GM12878 (cell line): ENCODE results near the gene AKAP7. TPM values are rescaled to one million over a fixed set of nuclear protein-coding genes. Genes with fewer than 3 reads are reported as not detected.

ENCODE experiments used
- ATAC-seq: fragments of 200-7000 bp; cut with Tn5 transposase; 3 replicates; pipeline ENCODE4 v1.9.1; 2020; ENCODE audit warnings: mild to moderate bottlenecking, moderate library complexity
- BruUV-seq: library from RNA; stranded (reverse); fragments of 400-500 nt; replicated peaks from 2 replicates; lab custom pipeline; 2021; lab: Mats Ljungman, UMichigan
- CTCF ChIA-PET: fragments of 300-600 bp; sonication (Branson Sonifier 250); formaldehyde crosslinking; extraction: SDS; loops from one replicate; lab custom pipeline; 2021; ENCODE audit warnings: inconsistent platforms; lab: Yijun Ruan, JAX
- POLR2A ChIA-PET: fragments of 350-600 bp; formaldehyde crosslinking; extraction: SDS; loops from one replicate; lab custom pipeline; 2021; ENCODE audit warnings: inconsistent platforms; lab: Charles Lee
- RAD21 ChIA-PET: fragments of 300-600 bp; sonication (Branson Sonifier 250); formaldehyde crosslinking; loops from one replicate; lab custom pipeline; 2023; ENCODE audit warnings: antibody characterized with exemption; ENCODE audit not compliant: unreplicated experiment; lab: Charles Lee
- SMC1A ChIA-PET: fragments of 300-600 bp; sonication (Branson Sonifier 250); formaldehyde crosslinking; loops from one replicate; lab custom pipeline; 2023; ENCODE audit not compliant: unreplicated experiment, uncharacterized antibody; lab: Charles Lee
- DNase-seq: peaks from one replicate; pipeline ENCODE4 v3.0.0-alpha.2; 2011; ENCODE audit warnings: low read depth, low spot score
- FAIRE-seq: peaks from 3 replicates; lab custom pipeline; 2011; peaks lifted over from hg19 to GRCh38; lab: Jason Lieb, UNC
- H2AFZ ChIP-seq: 2 replicates; pipeline ENCODE4 v1.6.0; 2011; ENCODE audit warnings: low read depth, low read length, control low read depth; ENCODE audit not compliant: control insufficient read depth
- H3K27ac ChIP-seq: 2 replicates; pipeline ENCODE4 v1.5.1; 2011; ENCODE audit warnings: control low read depth; ENCODE audit not compliant: control insufficient read depth, insufficient read depth
- H3K27me3 ChIP-seq, 2 experiments: replicated peaks in 1 of 2; 2 replicates each; pipeline versions ENCODE4 v1.6.0 to v1.6.1; 2011; ENCODE audit warnings: low read length in 1 of 2; ENCODE audit not compliant: control insufficient read depth in 2 of 2, insufficient read depth in 2 of 2
- H3K36me3 ChIP-seq, 2 experiments: 2 replicates each; pipeline ENCODE4 v1.5.1; 2011; ENCODE audit warnings: low read length in 1 of 2; ENCODE audit not compliant: control insufficient read depth in 2 of 2, insufficient read depth in 2 of 2
- H3K4me1 ChIP-seq: 2 replicates; pipeline ENCODE4 v1.6.1; 2011; ENCODE audit warnings: mild to moderate bottlenecking, low read length, moderate library complexity, mixed read lengths; ENCODE audit not compliant: control insufficient read depth, insufficient read depth
- H3K4me2 ChIP-seq: 2 replicates; pipeline ENCODE4 v1.6.0; 2011; ENCODE audit warnings: control low read depth; ENCODE audit not compliant: control insufficient read depth, insufficient read depth
- H3K4me3 ChIP-seq: fragments of 200-600 bp; sonication (generic); 2 replicates; pipeline ENCODE4 v1.5.1; 2016
- H3K79me2 ChIP-seq: 2 replicates; pipeline ENCODE4 v1.6.0; 2011; ENCODE audit warnings: low read length; ENCODE audit not compliant: control insufficient read depth, insufficient read depth
- H3K9ac ChIP-seq: 2 replicates; pipeline ENCODE4 v1.8.0; 2011; ENCODE audit warnings: low read length, control low read depth, mixed read lengths; ENCODE audit not compliant: control insufficient read depth, insufficient read depth
- H3K9me3 ChIP-seq: replicated peaks from 3 replicates; pipeline ENCODE4 v1.5.1; 2011; ENCODE audit warnings: mild to moderate bottlenecking, low read length; ENCODE audit not compliant: control insufficient read depth, insufficient read depth
- H4K20me1 ChIP-seq: 2 replicates; pipeline ENCODE4 v1.6.0; 2011; ENCODE audit not compliant: control insufficient read depth, insufficient read depth
- CREM ChIP-seq: IDR thresholded peaks from 2 replicates; pipeline ENCODE4 v1.6.1; 2014; ENCODE audit warnings: antibody characterized with exemption, low read depth
- EED ChIP-seq: sonication (generic); IDR thresholded peaks from 2 replicates; pipeline ENCODE4 v1.6.1; 2016; ENCODE audit warnings: antibody characterized with exemption, low read depth
- KAT2A ChIP-seq: conservative IDR thresholded peaks from 2 replicates; pipeline ENCODE4 v1.6.1; 2011; ENCODE audit warnings: low read depth, low read length; ENCODE audit not compliant: control insufficient read depth
- MYB ChIP-seq: fragments of 150-350 bp; IDR thresholded peaks from 2 replicates; pipeline ENCODE4 v1.6.1; 2014; ENCODE audit warnings: mild to moderate bottlenecking, low read depth, low read length, borderline replicate concordance
- POLR2A ChIP-seq: IDR thresholded peaks from 2 replicates; pipeline ENCODE4 v1.6.1; 2011; ENCODE audit warnings: low read depth, mild to moderate bottlenecking, low read length
- RFX5 ChIP-seq: IDR thresholded peaks from 2 replicates; pipeline ENCODE4 v1.6.1; 2011; ENCODE audit warnings: low read depth, low read length, improper control_type of control experiment
- SIX5 ChIP-seq: IDR thresholded peaks from 2 replicates; pipeline ENCODE4 v1.6.1; 2011; ENCODE audit warnings: mild to moderate bottlenecking, low read depth, low read length, moderate library complexity; ENCODE audit not compliant: severe bottlenecking
- SPI1 ChIP-seq: IDR thresholded peaks from 2 replicates; pipeline ENCODE4 v1.6.1; 2011; ENCODE audit warnings: low read depth, mild to moderate bottlenecking, low read length, moderate library complexity, borderline replicate concordance; ENCODE audit not compliant: insufficient read depth
- SREBF2 ChIP-seq: IDR thresholded peaks from 2 replicates; pipeline ENCODE4 v1.6.1; 2012; ENCODE audit warnings: mild to moderate bottlenecking, low read length
- SUZ12 ChIP-seq: fragments of 200-600 bp; sonication (generic); IDR thresholded peaks from one replicate; pipeline ENCODE4 v1.6.1; 2018; ENCODE audit warnings: antibody characterized with exemption, mild to moderate bottlenecking; ENCODE audit not compliant: unreplicated experiment
- TCF3 ChIP-seq: IDR thresholded peaks from 2 replicates; pipeline ENCODE4 v1.6.1; 2012; ENCODE audit warnings: low read depth, mild to moderate bottlenecking, low read length, borderline replicate concordance; ENCODE audit not compliant: insufficient read depth
- WRNIP1 ChIP-seq: IDR thresholded peaks from 2 replicates; pipeline ENCODE4 v1.6.1; 2011; ENCODE audit warnings: low read depth, low read length, improper control_type of control experiment, borderline replicate concordance
- whole genome bisulfite sequencing: methylation state at CpG from one replicate; pipeline ENCODE4 v1.1.6; 2016; ENCODE audit warnings: low lambda C conversion rate; ENCODE audit not compliant: insufficient replicate concordance, insufficient coverage; ENCODE audit errors: missing lambda C conversion rate; 5-methylcytosine and 5-hydroxymethylcytosine counted together
- in situ Hi-C: fragments of 300-500 bp; cut with MboI; formaldehyde crosslinking; loops from 9 replicates; pipeline ENCODE4 v1.14.3; 2018; ENCODE audit warnings: mixed read lengths
- intact Hi-C: fragments of 100-400 bp; cut with micrococcal nuclease; formaldehyde crosslinking; loops from one replicate; pipeline ENCODE4 v1.14.2; 2022; ENCODE audit not compliant: unreplicated experiment
- polyA plus RNA-seq, 11 experiments: library from polyadenylated mRNA; depleted of rRNA in 4 of 11; unstranded in 6 of 11; stranded (reverse) in 5 of 11; fragments of >200 nt; fragmentation: Nextera tagmentation in 4 of 11; fragmentation: Illumina TruSeq in 1 of 11; extraction: Ambion mirVana in 4 of 11; extraction: Trizol in 1 of 11; gene quantifications; 1 replicate in 1 of 11; 2 replicates in 10 of 11; pipeline versions ENCODE4 v1.2.1 to v1.2.3, GENCODE V29; 2011 to 2016; ENCODE audit warnings: inconsistent platforms in 2 of 11, missing spikeins in 2 of 11, low read depth in 1 of 11
- total RNA-seq, 4 experiments: library from RNA; depleted of rRNA in 3 of 4; stranded (reverse); fragments of >200 nt in 3 of 4; fragmentation: Illumina TruSeq in 1 of 4; extraction: Trizol in 1 of 4; gene quantifications; 2 replicates each; pipeline versions ENCODE4 v1.2.1 to v1.2.3, GENCODE V29; 2013 to 2021
- TF ChIP-seq, protein P1 (sequence below): fragments of 150-350 bp; IDR thresholded peaks from 2 replicates; pipeline ENCODE4 v1.6.1; 2014; ENCODE audit warnings: mild to moderate bottlenecking, low read depth, low read length
- TF ChIP-seq, protein P2 (sequence below): fragments of 450-650 bp; IDR thresholded peaks from 2 replicates; pipeline ENCODE4 v1.6.1; 2017; ENCODE audit warnings: borderline replicate concordance
- TF ChIP-seq, protein P3 (sequence below): fragments of 450-650 bp; conservative IDR thresholded peaks from 2 replicates; pipeline ENCODE4 v1.6.1; 2017; ENCODE audit warnings: mild to moderate bottlenecking, moderate library complexity
- TF ChIP-seq, protein P4 (sequence below): IDR thresholded peaks from 2 replicates; pipeline ENCODE4 v1.6.1; 2012; ENCODE audit warnings: low read depth, low read length, improper control_type of control experiment

The AKAP7 gene
- total and polyA plus RNA-seq, 10 of the 15 experiments (the other 5 are each of a cell fraction or from before 2014, with no cell fraction given): 0.06 to 0.58 (median 0.28) TPM; not detected in 1

DNA sequence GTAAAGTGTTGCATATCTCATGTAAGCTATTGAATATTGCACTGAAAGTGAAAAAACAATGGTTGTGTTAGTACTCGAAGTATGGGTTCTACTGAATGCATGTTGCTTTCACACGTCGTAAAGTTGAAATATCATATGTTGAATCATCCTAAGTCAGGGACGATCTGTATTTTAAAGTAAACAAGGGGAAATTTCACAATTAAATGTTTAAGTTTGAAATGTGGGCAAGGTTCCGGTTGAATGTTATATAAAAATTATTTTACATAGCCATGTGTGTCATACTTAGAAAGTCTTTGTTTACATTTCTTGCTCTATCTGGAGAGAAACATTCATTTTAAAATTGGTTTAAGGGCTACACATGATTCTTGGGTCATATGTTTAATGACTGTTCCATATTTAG, 76.8 kb downstream of the AKAP7 start:
- H3K27me3 ChIP-seq: no peaks in the 10 kb centered on the region; a peak in 1 of 4 replicates
- POLR2A ChIA-PET: no interaction called here
- RAD21 ChIA-PET: no interaction called here
- DNase-seq (no peak), ATAC-seq (no peak), FAIRE-seq (no peak)
- BruUV-seq: no TSS peak
- WGBS: 69% methylated on average over 5 of the region's 5 CpGs
- H4K20me1 ChIP-seq: no peaks in the 10 kb centered on the region
- no peak overlapping the region for H3K4me3 ChIP-seq
- no peak overlapping the region for H3K27ac ChIP-seq
- H3K36me3 ChIP-seq: no peaks in the 10 kb centered on the region
- no peak overlapping the region for H2AFZ ChIP-seq
- CTCF ChIA-PET: interaction anchor here (0.6 kb wide), 1 partner anchor 89 kb away, joined by 3 read pairs; no protein-coding TSS in a partner anchor
- intact Hi-C loops: no loop called here
- TF ChIP-seq, protein P1, sequence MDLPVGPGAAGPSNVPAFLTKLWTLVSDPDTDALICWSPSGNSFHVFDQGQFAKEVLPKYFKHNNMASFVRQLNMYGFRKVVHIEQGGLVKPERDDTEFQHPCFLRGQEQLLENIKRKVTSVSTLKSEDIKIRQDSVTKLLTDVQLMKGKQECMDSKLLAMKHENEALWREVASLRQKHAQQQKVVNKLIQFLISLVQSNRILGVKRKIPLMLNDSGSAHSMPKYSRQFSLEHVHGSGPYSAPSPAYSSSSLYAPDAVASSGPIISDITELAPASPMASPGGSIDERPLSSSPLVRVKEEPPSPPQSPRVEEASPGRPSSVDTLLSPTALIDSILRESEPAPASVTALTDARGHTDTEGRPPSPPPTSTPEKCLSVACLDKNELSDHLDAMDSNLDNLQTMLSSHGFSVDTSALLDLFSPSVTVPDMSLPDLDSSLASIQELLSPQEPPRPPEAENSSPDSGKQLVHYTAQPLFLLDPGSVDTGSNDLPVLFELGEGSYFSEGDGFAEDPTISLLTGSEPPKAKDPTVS: no peak
- TF ChIP-seq, protein P2, sequence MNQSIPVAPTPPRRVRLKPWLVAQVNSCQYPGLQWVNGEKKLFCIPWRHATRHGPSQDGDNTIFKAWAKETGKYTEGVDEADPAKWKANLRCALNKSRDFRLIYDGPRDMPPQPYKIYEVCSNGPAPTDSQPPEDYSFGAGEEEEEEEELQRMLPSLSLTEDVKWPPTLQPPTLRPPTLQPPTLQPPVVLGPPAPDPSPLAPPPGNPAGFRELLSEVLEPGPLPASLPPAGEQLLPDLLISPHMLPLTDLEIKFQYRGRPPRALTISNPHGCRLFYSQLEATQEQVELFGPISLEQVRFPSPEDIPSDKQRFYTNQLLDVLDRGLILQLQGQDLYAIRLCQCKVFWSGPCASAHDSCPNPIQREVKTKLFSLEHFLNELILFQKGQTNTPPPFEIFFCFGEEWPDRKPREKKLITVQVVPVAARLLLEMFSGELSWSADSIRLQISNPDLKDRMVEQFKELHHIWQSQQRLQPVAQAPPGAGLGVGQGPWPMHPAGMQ: no peak
- no peak for TF ChIP-seq POLR2A
- no peak for TF ChIP-seq WRNIP1
- TF ChIP-seq RFX5: no peak
- TF ChIP-seq CREM: no peak
- no peak for TF ChIP-seq SREBF2
- TF ChIP-seq EED: no peak
- TF ChIP-seq TCF3: no peak
- TF ChIP-seq, protein P3, sequence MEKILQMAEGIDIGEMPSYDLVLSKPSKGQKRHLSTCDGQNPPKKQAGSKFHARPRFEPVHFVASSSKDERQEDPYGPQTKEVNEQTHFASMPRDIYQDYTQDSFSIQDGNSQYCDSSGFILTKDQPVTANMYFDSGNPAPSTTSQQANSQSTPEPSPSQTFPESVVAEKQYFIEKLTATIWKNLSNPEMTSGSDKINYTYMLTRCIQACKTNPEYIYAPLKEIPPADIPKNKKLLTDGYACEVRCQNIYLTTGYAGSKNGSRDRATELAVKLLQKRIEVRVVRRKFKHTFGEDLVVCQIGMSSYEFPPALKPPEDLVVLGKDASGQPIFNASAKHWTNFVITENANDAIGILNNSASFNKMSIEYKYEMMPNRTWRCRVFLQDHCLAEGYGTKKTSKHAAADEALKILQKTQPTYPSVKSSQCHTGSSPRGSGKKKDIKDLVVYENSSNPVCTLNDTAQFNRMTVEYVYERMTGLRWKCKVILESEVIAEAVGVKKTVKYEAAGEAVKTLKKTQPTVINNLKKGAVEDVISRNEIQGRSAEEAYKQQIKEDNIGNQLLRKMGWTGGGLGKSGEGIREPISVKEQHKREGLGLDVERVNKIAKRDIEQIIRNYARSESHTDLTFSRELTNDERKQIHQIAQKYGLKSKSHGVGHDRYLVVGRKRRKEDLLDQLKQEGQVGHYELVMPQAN: no peak
- TF ChIP-seq MYB: no peak
- no peak for TF ChIP-seq SPI1
- TF ChIP-seq SIX5: no peak
- TF ChIP-seq, protein P4, sequence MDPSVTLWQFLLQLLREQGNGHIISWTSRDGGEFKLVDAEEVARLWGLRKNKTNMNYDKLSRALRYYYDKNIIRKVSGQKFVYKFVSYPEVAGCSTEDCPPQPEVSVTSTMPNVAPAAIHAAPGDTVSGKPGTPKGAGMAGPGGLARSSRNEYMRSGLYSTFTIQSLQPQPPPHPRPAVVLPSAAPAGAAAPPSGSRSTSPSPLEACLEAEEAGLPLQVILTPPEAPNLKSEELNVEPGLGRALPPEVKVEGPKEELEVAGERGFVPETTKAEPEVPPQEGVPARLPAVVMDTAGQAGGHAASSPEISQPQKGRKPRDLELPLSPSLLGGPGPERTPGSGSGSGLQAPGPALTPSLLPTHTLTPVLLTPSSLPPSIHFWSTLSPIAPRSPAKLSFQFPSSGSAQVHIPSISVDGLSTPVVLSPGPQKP: no peak
- TF ChIP-seq KAT2A: no peak
- TF ChIP-seq SUZ12: no peak
- SMC1A ChIA-PET: no interaction called here
- H3K9me3 ChIP-seq: no peaks in the 10 kb centered on the region
- in situ Hi-C loops: no loop called here
- H3K4me2 ChIP-seq: no peak overlapping the region
- H3K79me2 ChIP-seq: no peaks in the 10 kb centered on the region
- no peaks in the 10 kb centered on the region for H3K4me1 ChIP-seq
- H3K9ac ChIP-seq: no peak overlapping the region
